H9 (cell line): ENCODE results near the gene PSMD6. TPM values are rescaled to one million over a fixed set of nuclear protein-coding genes. Genes with fewer than 3 reads are reported as not detected.

Experiments
- DNase-seq: peaks from one replicate; pipeline ENCODE4 v3.0.0-alpha.2; 2017
- H2AFZ ChIP-seq: one replicate; pipeline ENCODE4 v1.6.1; 2013; ENCODE audit warnings: mild to moderate bottlenecking, low read length, control low read depth, moderate library complexity
- H2AK5ac ChIP-seq: 2 replicates; pipeline ENCODE4 v1.6.1; 2013; ENCODE audit warnings: low read length, control low read depth, mixed read lengths; ENCODE audit not compliant: insufficient read length
- H2BK120ac ChIP-seq: one replicate; pipeline ENCODE4 v1.6.1; 2013; ENCODE audit warnings: low read depth, mild to moderate bottlenecking, low read length, control low read depth, inconsistent platforms; ENCODE audit not compliant: poor library complexity, severe bottlenecking
- H2BK12ac ChIP-seq: 2 replicates; pipeline ENCODE4 v1.6.1; 2013; ENCODE audit warnings: low read length, control low read depth, mixed read lengths, low read depth; ENCODE audit not compliant: insufficient read length
- H2BK15ac ChIP-seq: 2 replicates; pipeline ENCODE4 v1.6.1; 2013; ENCODE audit warnings: low read depth, low read length, control low read depth
- H2BK20ac ChIP-seq: one replicate; pipeline ENCODE4 v1.6.1; 2013; ENCODE audit warnings: low read depth, mild to moderate bottlenecking, low read length, control low read depth, inconsistent platforms; ENCODE audit not compliant: poor library complexity, severe bottlenecking
- H2BK5ac ChIP-seq: 2 replicates; pipeline ENCODE4 v1.6.1; 2013; ENCODE audit warnings: low read length, control low read depth, mixed read lengths; ENCODE audit not compliant: insufficient read length
- H3K14ac ChIP-seq: 2 replicates; pipeline ENCODE4 v1.6.1; 2013; ENCODE audit warnings: low read length, control low read depth; ENCODE audit not compliant: insufficient read depth
- H3K18ac ChIP-seq: 2 replicates; pipeline ENCODE4 v1.6.1; 2013; ENCODE audit warnings: low read depth, mild to moderate bottlenecking, mixed read lengths, low read length, control low read depth; ENCODE audit not compliant: insufficient read length
- H3K23ac ChIP-seq: 2 replicates; pipeline ENCODE4 v1.6.1; 2013; ENCODE audit warnings: low read length, control low read depth, mixed read lengths, low read depth; ENCODE audit not compliant: insufficient read length
- H3K23me2 ChIP-seq: 2 replicates; pipeline ENCODE4 v1.6.1; 2013; ENCODE audit warnings: low read depth, mild to moderate bottlenecking, mixed read lengths, low read length, control low read depth; ENCODE audit not compliant: insufficient read length, poor library complexity, severe bottlenecking
- H3K27ac ChIP-seq: 2 replicates; pipeline ENCODE4 v1.5.1; 2013; ENCODE audit warnings: low read length, control low read depth, mixed read lengths, low read depth; ENCODE audit not compliant: insufficient read length
- H3K27me3 ChIP-seq: 2 replicates; pipeline ENCODE4 v1.6.1; 2013; ENCODE audit warnings: low read length, control low read depth, inconsistent platforms; ENCODE audit not compliant: insufficient read depth
- H3K4ac ChIP-seq: 2 replicates; pipeline ENCODE4 v1.6.1; 2013; ENCODE audit warnings: low read depth, mild to moderate bottlenecking, control low read depth, inconsistent platforms, low read length, moderate library complexity
- H3K4me1 ChIP-seq: 2 replicates; pipeline ENCODE4 v1.6.1; 2013; ENCODE audit warnings: low read length, control low read depth, inconsistent platforms; ENCODE audit not compliant: insufficient read depth
- H3K4me2 ChIP-seq: 2 replicates; pipeline ENCODE4 v1.6.1; 2013; ENCODE audit warnings: low read length, control low read depth, mixed read lengths; ENCODE audit not compliant: insufficient read length, insufficient read depth
- H3K56ac ChIP-seq: 2 replicates; pipeline ENCODE4 v1.6.1; 2013; ENCODE audit warnings: low read depth, mild to moderate bottlenecking, mixed read lengths, low read length, control low read depth; ENCODE audit not compliant: insufficient read length
- H3K79me1 ChIP-seq: 2 replicates; pipeline ENCODE4 v1.6.1; 2013; ENCODE audit warnings: low read depth, mild to moderate bottlenecking, moderate library complexity, low read length, control low read depth, inconsistent platforms; ENCODE audit not compliant: insufficient read depth, poor library complexity, severe bottlenecking
- H3K79me2 ChIP-seq: 2 replicates; pipeline ENCODE4 v1.6.1; 2013; ENCODE audit warnings: low read length, control low read depth, inconsistent platforms; ENCODE audit not compliant: insufficient read depth
- H3K9ac ChIP-seq: 2 replicates; pipeline ENCODE4 v1.6.1; 2013; ENCODE audit warnings: low read length, control low read depth, mixed read lengths; ENCODE audit not compliant: insufficient read length; ENCODE audit errors: extremely low read depth
- H3K9me3 ChIP-seq: one replicate; pipeline ENCODE4 v1.6.1; 2013; ENCODE audit warnings: low read depth, low read length, inconsistent platforms; ENCODE audit not compliant: control insufficient read depth
- H3T11ph ChIP-seq: one replicate; pipeline ENCODE4 v1.6.1; 2013; ENCODE audit warnings: mild to moderate bottlenecking, low read length, control low read depth, inconsistent platforms
- H4K20me1 ChIP-seq: one replicate; pipeline ENCODE4 v1.6.1; 2013; ENCODE audit not compliant: control insufficient read depth, insufficient read length, insufficient read depth
- H4K5ac ChIP-seq: 2 replicates; pipeline ENCODE4 v1.6.1; 2013; ENCODE audit warnings: low read depth, mild to moderate bottlenecking, mixed read lengths, low read length, control low read depth; ENCODE audit not compliant: insufficient read length
- H4K8ac ChIP-seq: replicated peaks from 2 replicates; pipeline ENCODE4 v1.6.1; 2013; ENCODE audit warnings: low read length, control low read depth, mixed read lengths, low read depth; ENCODE audit not compliant: insufficient read length
- H4K91ac ChIP-seq: 2 replicates; pipeline ENCODE4 v1.6.1; 2013; ENCODE audit warnings: low read depth, mild to moderate bottlenecking, moderate library complexity, mixed read lengths, low read length, control low read depth; ENCODE audit not compliant: insufficient read length
- H3K27ac Mint-ChIP-seq, 3 experiments: 2 replicates in 2 of 3; 3 replicates in 1 of 3; pipeline ENCODE4 v1.8.0; 2020 to 2021; ENCODE audit warnings: mixed read lengths in 3 of 3, mild to moderate bottlenecking in 1 of 3, moderate library complexity in 1 of 3
- H3K27me3 Mint-ChIP-seq: 2 replicates; pipeline ENCODE4 v1.8.0; 2021; ENCODE audit warnings: low read depth, mild to moderate bottlenecking, moderate library complexity, mixed read lengths
- H3K36me3 Mint-ChIP-seq, 3 experiments: 2 replicates in 2 of 3; 3 replicates in 1 of 3; pipeline ENCODE4 v1.8.0; 2020 to 2021; ENCODE audit warnings: low read depth in 3 of 3, mixed read lengths in 3 of 3; ENCODE audit not compliant: insufficient read depth in 1 of 3
- H3K4me1 Mint-ChIP-seq, 2 experiments: 2 replicates each; pipeline ENCODE4 v1.8.0; 2020; ENCODE audit warnings: mixed read lengths in 2 of 2
- H3K4me3 Mint-ChIP-seq, 2 experiments: 2 replicates in 1 of 2; 3 replicates in 1 of 2; pipeline ENCODE4 v1.8.0; 2020 to 2021; ENCODE audit warnings: mild to moderate bottlenecking in 2 of 2, mixed read lengths in 2 of 2, moderate library complexity in 1 of 2
- H3K9me3 Mint-ChIP-seq, 2 experiments: 2 replicates in 1 of 2; 3 replicates in 1 of 2; pipeline ENCODE4 v1.8.0; 2020; ENCODE audit warnings: mild to moderate bottlenecking in 2 of 2, mixed read lengths in 2 of 2, moderate library complexity in 1 of 2
- WGBS: extraction: QIAGEN DNeasy Blood & Tissue Kit; methylation state at CpG from one replicate; pipeline ENCODE4 v1.1.7; 2013; ENCODE audit warnings: missing lambda C conversion rate, low lambda C conversion rate, mixed read lengths; ENCODE audit not compliant: insufficient read length; ENCODE audit errors: extremely low coverage; 5-methylcytosine and 5-hydroxymethylcytosine counted together
- total RNA-seq: library from RNA; stranded (reverse); gene quantifications from 2 replicates; pipeline ENCODE4 v1.2.1, GENCODE V29; 2021
- TF ChIP-seq, protein P1 (sequence below): fragments of 200-600 bp; sonication (generic); conservative IDR thresholded peaks from 3 replicates; pipeline ENCODE4 v1.8.0; 2021; ENCODE audit warnings: antibody characterized with exemption, mild to moderate bottlenecking

PSMD6 gene
- total RNA-seq, 1 experiment from 2014 or later = 112 TPM

DNA sequence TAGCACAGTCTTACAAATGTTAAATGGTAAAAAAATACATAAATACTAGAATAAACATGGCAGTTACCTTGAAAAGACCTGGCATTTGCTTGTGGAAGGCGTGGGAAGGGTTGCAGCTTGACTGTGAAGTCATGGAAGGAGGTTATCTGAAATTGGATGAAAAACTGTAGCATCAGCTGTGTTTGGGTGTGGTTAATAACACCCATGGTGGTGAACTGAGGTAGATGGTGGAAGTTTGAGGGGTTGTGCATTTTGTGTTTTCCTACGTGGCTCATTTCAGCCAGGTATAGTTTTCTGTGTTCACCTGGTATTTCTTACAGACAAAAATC is 46.5 kb downstream of the PSMD6 start:
- Histone ChIP-seq H3K27me3 (no peaks in the 10 kb centered on the region), H3K79me1 (peaks cover 2% of the 10 kb centered on the region), H2BK20ac (no peak overlapping the region), H2BK120ac (no peak overlapping the region), H3T11ph (no peak overlapping the region), H3K4me2 (no peak overlapping the region), H3K18ac (no peak overlapping the region), H3K9me3 (no peaks in the 10 kb centered on the region), H2AFZ (no peak overlapping the region), H3K23me2 (no peaks in the 10 kb centered on the region), H2BK15ac (no peak overlapping the region), H2AK5ac (no peak overlapping the region), H3K4ac (no peak overlapping the region), H3K56ac (no peak overlapping the region), H2BK5ac (no peak overlapping the region), H3K79me2 (no peaks in the 10 kb centered on the region), H2BK12ac (no peak overlapping the region), H3K23ac (no peak overlapping the region), H3K9ac (no peak overlapping the region), H3K14ac (no peak overlapping the region), H3K27ac (no peak overlapping the region), H4K5ac (no peak overlapping the region), H4K8ac (no peak overlapping the region), H4K91ac (no peak overlapping the region), H3K4me1 (peaks cover 2% of the 10 kb centered on the region; the same call in 1 of the 2 replicates), H4K20me1 (no peaks in the 10 kb centered on the region)
- no peak overlapping the region for H3K4me3 Mint-ChIP-seq
- H3K9me3 Mint-ChIP-seq = no peaks in the 10 kb centered on the region
- H3K27me3 Mint-ChIP-seq = no peaks in the 10 kb centered on the region
- H3K27ac Mint-ChIP-seq = no peak overlapping the region
- H3K4me1 Mint-ChIP-seq = peaks cover 13 to 23% of the 10 kb centered on the region in 2 experiments
- WGBS = no CpG with 5 or more reads among the region's 2 CpGs
- DNase-seq = no peak
- peaks cover 0 to 9% (median 0%) of the 10 kb centered on the region in 3 experiments; a peak in 3 of 7 replicates for H3K36me3 Mint-ChIP-seq
- TF ChIP-seq, protein P1, sequence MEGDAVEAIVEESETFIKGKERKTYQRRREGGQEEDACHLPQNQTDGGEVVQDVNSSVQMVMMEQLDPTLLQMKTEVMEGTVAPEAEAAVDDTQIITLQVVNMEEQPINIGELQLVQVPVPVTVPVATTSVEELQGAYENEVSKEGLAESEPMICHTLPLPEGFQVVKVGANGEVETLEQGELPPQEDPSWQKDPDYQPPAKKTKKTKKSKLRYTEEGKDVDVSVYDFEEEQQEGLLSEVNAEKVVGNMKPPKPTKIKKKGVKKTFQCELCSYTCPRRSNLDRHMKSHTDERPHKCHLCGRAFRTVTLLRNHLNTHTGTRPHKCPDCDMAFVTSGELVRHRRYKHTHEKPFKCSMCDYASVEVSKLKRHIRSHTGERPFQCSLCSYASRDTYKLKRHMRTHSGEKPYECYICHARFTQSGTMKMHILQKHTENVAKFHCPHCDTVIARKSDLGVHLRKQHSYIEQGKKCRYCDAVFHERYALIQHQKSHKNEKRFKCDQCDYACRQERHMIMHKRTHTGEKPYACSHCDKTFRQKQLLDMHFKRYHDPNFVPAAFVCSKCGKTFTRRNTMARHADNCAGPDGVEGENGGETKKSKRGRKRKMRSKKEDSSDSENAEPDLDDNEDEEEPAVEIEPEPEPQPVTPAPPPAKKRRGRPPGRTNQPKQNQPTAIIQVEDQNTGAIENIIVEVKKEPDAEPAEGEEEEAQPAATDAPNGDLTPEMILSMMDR = no peak
